ENCODE data around the gene RHOB.

GRCh38 chr2:20483194-20483895, 36.5 kb downstream of the RHOB start:
- TF ChIP-seq CTCF (conservative IDR thresholded peaks at IDR 0.05) = no peak
- no peak for TF ChIP-seq ZFX (IDR thresholded peaks at IDR 0.05)

Data from C4-2B (cell line).